BLaER1 treated with 17β-estradiol and CSF1 and Interleukin-3, amounts not matched to agents 10 nM and 100 nM (cell line): ENCODE data around the gene PGAP6.
"Not testable (repeated sequence)": the region's sequence is repeated elsewhere in the genome, so short reads cannot be mapped to it uniquely, and the experiment has no call there.

Experiments
- H3K27ac ChIP-seq, 11 experiments: shearing (Covaris generic); formaldehyde crosslinking; 2 replicates each; pipeline ENCODE4 v1.8.1; 2022
- H3K27me3 ChIP-seq, 11 experiments: shearing (Covaris generic); formaldehyde crosslinking; 2 replicates each; pipeline ENCODE4 v1.8.1; 2022
- H3K36me3 ChIP-seq, 11 experiments: shearing (Covaris generic); formaldehyde crosslinking; 2 replicates each; pipeline ENCODE4 v1.8.1; 2022
- H3K4me1 ChIP-seq, 10 experiments: shearing (Covaris generic); formaldehyde crosslinking; 2 replicates each; pipeline ENCODE4 v1.8.1; 2022
- H3K4me2 ChIP-seq, 11 experiments: shearing (Covaris generic); formaldehyde crosslinking; 2 replicates each; pipeline ENCODE4 v1.8.1; 2022
- H3K4me3 ChIP-seq, 10 experiments: shearing (Covaris generic); formaldehyde crosslinking; 2 replicates each; pipeline ENCODE4 v1.8.1; 2022
- H3K9ac ChIP-seq, 11 experiments: shearing (Covaris generic); formaldehyde crosslinking; 2 replicates each; pipeline ENCODE4 v1.8.1; 2022
- H3K9me3 ChIP-seq, 11 experiments: shearing (Covaris generic); formaldehyde crosslinking; replicated peaks in 1 of 11; 2 replicates each; pipeline ENCODE4 v1.8.1; 2022
- H4K20me1 ChIP-seq, 11 experiments: shearing (Covaris generic); formaldehyde crosslinking; 2 replicates each; pipeline ENCODE4 v1.8.1; 2022
- Cebpa-rat ChIP-seq, 11 experiments: shearing (Covaris generic); IDR thresholded peaks; 2 replicates each; pipeline ENCODE4 v1.8.1; 2022

Gene PGAP6

GRCh38 chr16:386641-387156 lies 4.9 kb upstream of the PGAP6 start:
- Histone ChIP-seq H4K20me1 (no peaks in the 10 kb centered on the region), H3K4me1 (peaks cover 27 to 54% (median 41%) of the 10 kb centered on the region in 10 experiments)

DNA sequence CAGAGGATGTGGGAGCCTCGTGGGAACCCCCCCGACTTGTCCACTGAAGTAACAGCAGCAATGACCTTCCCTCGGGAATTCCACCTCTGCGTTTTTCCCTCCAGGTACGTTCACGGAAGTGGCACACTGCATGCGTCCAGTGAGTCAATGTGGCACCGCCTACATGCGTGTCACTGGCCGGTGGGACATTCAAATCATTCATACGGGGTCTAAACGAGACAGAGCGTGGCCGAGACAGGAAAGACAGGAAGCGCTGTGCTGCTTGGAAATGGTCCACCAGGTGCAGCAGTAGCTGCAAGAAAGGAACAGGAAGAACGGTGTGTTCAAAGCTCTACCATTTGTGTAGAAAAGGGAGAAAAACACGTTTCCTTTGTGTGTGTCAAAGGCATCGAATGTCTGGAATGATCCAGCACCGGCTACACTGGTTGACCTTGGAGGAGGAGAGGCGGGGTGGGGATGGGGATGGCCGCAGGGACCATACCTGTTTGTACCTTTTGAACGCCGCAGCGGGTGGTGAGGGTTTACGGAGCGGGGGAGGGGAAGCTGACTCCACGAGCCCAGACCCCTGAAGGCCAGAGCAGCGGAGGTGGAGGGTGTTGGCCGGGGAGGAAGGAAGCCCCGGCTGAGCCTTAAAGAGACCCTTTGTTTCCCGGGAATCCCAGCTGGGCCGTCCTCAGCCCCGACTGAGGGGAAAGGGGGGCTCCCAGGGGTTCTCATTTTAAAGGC lies 1.7 kb upstream of the PGAP6 start:
- no peak for TF ChIP-seq Cebpa-rat (IDR thresholded peaks at IDR 0.05)
- peak overlapping the region; percentile 27 to 92 (median 87); a peak in 21 of 22 replicates for H3K9ac ChIP-seq
- H3K27ac ChIP-seq: peak overlapping the region in 9 of 11 experiments; percentile 39 to 65 (median 56); a peak in 18 of 22 replicates
- peaks cover 38 to 66% (median 54%) of the 10 kb centered on the region in 10 experiments for H3K4me1 ChIP-seq
- peak overlapping the region; percentile 83 to 99 (median 92) for H3K4me3 ChIP-seq
- peaks cover 0 to 8% (median 0%) of the 10 kb centered on the region in 11 experiments; a peak in 3 of 22 replicates for H3K27me3 ChIP-seq
- peak overlapping the region; percentile 90 to 100 (median 98) for H3K4me2 ChIP-seq
- no peaks in the 10 kb centered on the region for H3K9me3 ChIP-seq
- H3K36me3 ChIP-seq: no peaks in the 10 kb centered on the region; a peak in 1 of 22 replicates
- H4K20me1 ChIP-seq: peaks cover 16 to 29% (median 27%) of the 10 kb centered on the region in 11 experiments; a peak in 20 of 22 replicates

More at GRCh38 chr16:386641-387156, 4.9 kb upstream of the PGAP6 start:
- TF ChIP-seq Cebpa-rat (IDR thresholded peaks at IDR 0.05): no peak
- H3K27ac ChIP-seq: no peak overlapping the region
- peaks cover 0 to under 1% (median 0%) of the 10 kb centered on the region in 11 experiments; a peak in 2 of 22 replicates for H3K9me3 ChIP-seq
- H3K27me3 ChIP-seq: peaks cover 0 to 8% (median 0%) of the 10 kb centered on the region in 11 experiments; a peak in 3 of 22 replicates
- peak overlapping the region in 5 of 11 experiments; percentile 0 to 43 (median 28); a peak in 5 of 22 replicates for H3K4me2 ChIP-seq
- no peak overlapping the region for H3K4me3 ChIP-seq
- H3K9ac ChIP-seq: no peak overlapping the region
- no peaks in the 10 kb centered on the region for H3K36me3 ChIP-seq

GRCh38 chr16:381012-381788 lies 578 bp downstream of the PGAP6 start:
- peaks cover 9 to 18% (median 15%) of the 10 kb centered on the region in 11 experiments; a peak in 20 of 22 replicates for H3K36me3 ChIP-seq
- peak overlapping the region; percentile 93 to 100 (median 99) for H3K4me2 ChIP-seq
- H3K9ac ChIP-seq: peak overlapping the region; percentile 73 to 93 (median 87)
- H4K20me1 ChIP-seq: peaks cover 21 to 51% (median 41%) of the 10 kb centered on the region in 11 experiments; a peak in 20 of 22 replicates
- H3K4me3 ChIP-seq: peak overlapping the region; percentile 83 to 99 (median 92)
- no peak for TF ChIP-seq Cebpa-rat (IDR thresholded peaks at IDR 0.05)
- peaks cover 35 to 59% (median 49%) of the 10 kb centered on the region in 10 experiments for H3K4me1 ChIP-seq
- no peaks in the 10 kb centered on the region for H3K9me3 ChIP-seq
- peak overlapping the region; percentile 59 to 81 (median 72) for H3K27ac ChIP-seq
- H3K27me3 ChIP-seq: peaks cover 0 to 8% (median 0%) of the 10 kb centered on the region in 11 experiments; a peak in 3 of 22 replicates

GRCh38 chr16:380762-381011 lies 1.1 kb downstream of the PGAP6 start:
- peaks cover 31 to 54% (median 45%) of the 10 kb centered on the region in 10 experiments for H3K4me1 ChIP-seq
- peaks cover 0 to 8% (median 0%) of the 10 kb centered on the region in 11 experiments; a peak in 3 of 22 replicates for H3K27me3 ChIP-seq
- H3K4me3 ChIP-seq: peak overlapping the region; percentile 83 to 99 (median 92)
- peak overlapping the region; percentile 93 to 100 (median 99) for H3K4me2 ChIP-seq
- H3K27ac ChIP-seq: peak overlapping the region; percentile 59 to 81 (median 72); a peak in 19 of 22 replicates
- H3K9ac ChIP-seq: peak overlapping the region; percentile 73 to 93 (median 87)
- no peaks in the 10 kb centered on the region for H3K9me3 ChIP-seq
- TF ChIP-seq Cebpa-rat (IDR thresholded peaks at IDR 0.05): no peak
- H3K36me3 ChIP-seq: peaks cover 14 to 23% (median 20%) of the 10 kb centered on the region in 11 experiments; a peak in 21 of 22 replicates
- peaks cover 21 to 57% (median 44%) of the 10 kb centered on the region in 11 experiments; a peak in 20 of 22 replicates for H4K20me1 ChIP-seq

- peak overlapping the region in 9 of 11 experiments; percentile 44 to 90 (median 86); a peak in 16 of 22 replicates for H3K9ac ChIP-seq
- TF ChIP-seq Cebpa-rat (IDR thresholded peaks at IDR 0.05): no peak
- H3K4me2 ChIP-seq: peak overlapping the region; percentile 93 to 100 (median 99)
- no peaks in the 10 kb centered on the region for H3K9me3 ChIP-seq
- H3K27ac ChIP-seq: no peak overlapping the region
- peaks cover 21 to 60% (median 44%) of the 10 kb centered on the region in 11 experiments; a peak in 20 of 22 replicates for H4K20me1 ChIP-seq
- peaks cover 19 to 28% (median 24%) of the 10 kb centered on the region in 11 experiments for H3K36me3 ChIP-seq
- peaks cover 31 to 52% (median 45%) of the 10 kb centered on the region in 10 experiments for H3K4me1 ChIP-seq
- H3K27me3 ChIP-seq: peaks cover 0 to 8% (median 0%) of the 10 kb centered on the region in 11 experiments; a peak in 3 of 22 replicates
- peak overlapping the region in 7 of 10 experiments; percentile 87 to 99 (median 94); a peak in 12 of 20 replicates for H3K4me3 ChIP-seq
Measured at GRCh38 chr16:379961-380761, 1.6 kb downstream of the PGAP6 start.

DNA sequence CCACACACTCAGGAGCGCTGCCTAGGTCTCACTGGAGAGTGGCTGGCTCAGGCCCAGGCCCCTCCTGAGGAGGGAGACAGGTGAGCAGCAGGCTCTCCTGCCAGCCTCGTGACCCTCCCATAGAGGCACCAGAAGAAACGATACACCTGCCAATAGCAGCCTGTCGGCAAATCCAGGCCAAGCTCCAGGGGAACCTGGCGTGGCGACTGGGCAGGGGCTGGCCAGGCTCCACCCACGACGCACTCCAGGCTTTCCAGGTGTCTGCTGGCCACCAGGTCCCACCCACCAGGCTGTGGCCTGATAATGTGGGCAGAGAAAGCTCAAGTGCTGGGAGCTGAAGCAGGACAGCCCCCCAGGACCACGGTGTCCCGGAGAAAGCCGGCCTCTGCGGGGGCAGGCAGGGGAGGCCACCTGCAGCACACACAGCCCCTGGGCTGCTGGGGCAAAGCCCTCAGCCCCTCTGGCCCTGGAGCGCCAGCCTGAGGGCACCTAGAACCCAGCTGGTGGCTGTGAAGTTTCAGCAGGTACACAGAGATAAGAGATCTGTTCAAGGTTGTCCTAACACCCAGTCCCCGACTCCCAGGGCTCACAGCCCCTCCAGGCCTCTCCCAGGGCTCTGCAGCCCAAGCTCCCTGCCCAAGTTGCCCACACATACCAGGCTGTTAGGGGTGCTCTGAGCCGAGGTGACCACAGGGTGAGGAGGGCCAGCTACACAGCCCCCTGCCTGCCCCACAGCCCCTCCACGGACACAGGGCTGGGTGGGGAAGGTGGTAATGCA lies 2.4 kb downstream of the PGAP6 start:
- Histone ChIP-seq H3K4me1 (peaks cover 24 to 44% (median 37%) of the 10 kb centered on the region in 10 experiments), H3K4me2 (peak overlapping the region in 9 of 11 experiments; percentile 10 to 100 (median 97); a peak in 12 of 22 replicates), H3K36me3 (peaks cover 26 to 36% (median 32%) of the 10 kb centered on the region in 11 experiments), H3K4me3 (no peak overlapping the region), H4K20me1 (peaks cover 21 to 68% (median 45%) of the 10 kb centered on the region in 11 experiments; a peak in 20 of 22 replicates), H3K9me3 (no peaks in the 10 kb centered on the region), H3K27me3 (peaks cover 0 to 8% (median 0%) of the 10 kb centered on the region in 11 experiments; a peak in 3 of 22 replicates), H3K9ac (peak overlapping the region in 8 of 11 experiments; percentile 3 to 90 (median 54); a peak in 15 of 22 replicates), H3K27ac (no peak overlapping the region)
- no peak for TF ChIP-seq Cebpa-rat (IDR thresholded peaks at IDR 0.05)

DNA sequence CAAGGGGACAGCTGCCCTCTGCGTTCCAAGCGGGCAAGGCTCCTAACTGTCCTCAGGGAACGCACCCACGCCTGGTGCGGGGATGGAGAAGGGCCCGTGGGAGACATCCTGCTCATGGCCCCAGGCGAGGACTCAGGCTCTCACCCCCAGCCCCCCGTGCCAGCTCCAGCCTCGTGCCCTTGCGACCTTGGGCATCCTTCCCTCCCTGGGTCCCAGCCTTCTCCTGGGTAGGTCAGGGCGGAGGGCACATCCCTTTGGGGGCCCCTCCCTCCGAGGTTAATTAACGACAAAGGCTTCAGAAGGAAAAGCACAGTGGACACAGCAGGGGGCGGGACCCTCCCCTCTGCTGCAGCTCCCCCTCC lies 3.0 kb downstream of the PGAP6 start:
- Histone ChIP-seq H3K9ac (peak overlapping the region in 5 of 11 experiments; percentile 39 to 90 (median 63); a peak in 6 of 22 replicates), H3K27me3 (peaks cover 0 to 8% (median 0%) of the 10 kb centered on the region in 11 experiments; a peak in 3 of 22 replicates), H3K9me3 (no peaks in the 10 kb centered on the region), H3K4me3 (no peak overlapping the region), H3K4me1 (peaks cover 18 to 39% (median 31%) of the 10 kb centered on the region in 10 experiments), H3K4me2 (peak overlapping the region in 3 of 11 experiments; percentile 12 to 97 (median 93); a peak in 3 of 22 replicates), H3K27ac (no peak overlapping the region), H3K36me3 (peaks cover 32 to 42% (median 38%) of the 10 kb centered on the region in 11 experiments), H4K20me1 (peaks cover 21 to 73% (median 45%) of the 10 kb centered on the region in 11 experiments; a peak in 20 of 22 replicates)
- no peak for TF ChIP-seq Cebpa-rat (IDR thresholded peaks at IDR 0.05)

DNA sequence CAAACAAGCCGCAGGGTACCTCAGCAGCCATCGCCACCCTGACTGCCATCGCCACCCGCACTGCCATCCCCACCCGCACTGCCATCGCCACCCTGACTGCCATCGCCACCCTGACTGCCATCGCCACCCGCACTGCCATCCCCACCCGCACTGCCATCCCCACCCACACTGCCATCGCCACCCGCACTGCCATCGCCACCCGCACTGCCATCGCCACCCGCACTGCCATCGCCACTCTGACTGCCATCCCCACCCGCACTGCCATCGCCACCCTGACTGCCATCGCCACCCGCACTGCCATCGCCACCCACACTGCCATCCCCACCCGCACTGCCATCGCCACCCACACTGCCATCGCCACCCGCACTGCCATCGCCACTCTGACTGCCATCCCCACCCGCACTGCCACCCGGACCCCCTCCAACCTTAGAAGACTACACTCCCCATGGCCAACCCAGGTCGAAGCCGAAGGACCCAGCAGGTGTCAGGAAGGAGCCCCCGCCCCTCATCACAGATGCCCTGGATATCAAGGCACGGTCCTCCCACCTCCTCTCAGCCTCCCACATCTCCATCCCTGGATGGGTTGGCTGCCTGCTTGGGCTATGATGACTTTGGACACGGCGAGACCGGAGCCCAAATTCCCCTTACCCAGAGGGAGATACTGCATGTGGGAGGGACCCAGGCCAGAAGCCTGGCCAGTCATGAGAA lies 3.5 kb downstream of the PGAP6 start:
- peaks cover 13 to 34% (median 26%) of the 10 kb centered on the region in 10 experiments for H3K4me1 ChIP-seq

More for the DNA sequence above, 3.5 kb downstream of the PGAP6 start:
- peaks cover 38 to 47% (median 43%) of the 10 kb centered on the region in 11 experiments for H3K36me3 ChIP-seq
- H3K4me2 ChIP-seq: peak overlapping the region in 1 of 11 experiments; percentile 12; a peak in 1 of 22 replicates
- H3K4me3 ChIP-seq, H3K9me3 ChIP-seq, H3K27me3 ChIP-seq, H3K27ac ChIP-seq: not testable (repeated sequence)
- peak overlapping the region in 2 of 11 experiments; percentile 44 to 90; a peak in 3 of 22 replicates for H3K9ac ChIP-seq
- peaks cover 21 to 79% (median 47%) of the 10 kb centered on the region in 11 experiments; a peak in 21 of 22 replicates for H4K20me1 ChIP-seq
